GM21576 (cell line): ENCODE measurements around the gene GNG12.

ENCODE experiments used
- ATAC-seq: cut with Tn5 transposase; IDR thresholded peaks from one replicate; pipeline ENCODE4 v1.9.1; 2021; ENCODE audit warnings: mild to moderate bottlenecking, moderate library complexity; ENCODE audit not compliant: unreplicated experiment

The GNG12 gene

GRCh38 chr1:67788238-67788790 lies 45.0 kb downstream of the GNG12 start:
- ATAC-seq = no peak

DNA sequence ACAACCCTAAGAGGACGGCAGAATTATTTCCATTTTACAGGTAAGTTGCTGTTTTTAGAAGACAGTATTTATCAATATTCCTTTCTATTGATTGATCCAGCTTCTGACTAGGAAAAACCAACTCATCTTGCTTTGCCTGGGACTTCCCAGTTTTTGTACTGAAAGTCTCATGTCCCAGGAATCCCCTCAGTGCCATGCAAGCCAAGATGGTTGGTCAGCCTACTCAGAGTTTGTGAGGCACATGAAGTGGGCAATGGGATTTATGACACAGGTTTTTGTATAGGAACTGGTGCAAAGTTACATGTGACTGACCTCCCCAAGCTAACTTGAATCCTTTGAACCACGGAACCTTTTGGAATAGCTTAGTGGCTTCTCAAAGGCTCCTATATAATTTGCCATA lies 45.5 kb downstream of the GNG12 start:
- ATAC-seq = no peak

DNA sequence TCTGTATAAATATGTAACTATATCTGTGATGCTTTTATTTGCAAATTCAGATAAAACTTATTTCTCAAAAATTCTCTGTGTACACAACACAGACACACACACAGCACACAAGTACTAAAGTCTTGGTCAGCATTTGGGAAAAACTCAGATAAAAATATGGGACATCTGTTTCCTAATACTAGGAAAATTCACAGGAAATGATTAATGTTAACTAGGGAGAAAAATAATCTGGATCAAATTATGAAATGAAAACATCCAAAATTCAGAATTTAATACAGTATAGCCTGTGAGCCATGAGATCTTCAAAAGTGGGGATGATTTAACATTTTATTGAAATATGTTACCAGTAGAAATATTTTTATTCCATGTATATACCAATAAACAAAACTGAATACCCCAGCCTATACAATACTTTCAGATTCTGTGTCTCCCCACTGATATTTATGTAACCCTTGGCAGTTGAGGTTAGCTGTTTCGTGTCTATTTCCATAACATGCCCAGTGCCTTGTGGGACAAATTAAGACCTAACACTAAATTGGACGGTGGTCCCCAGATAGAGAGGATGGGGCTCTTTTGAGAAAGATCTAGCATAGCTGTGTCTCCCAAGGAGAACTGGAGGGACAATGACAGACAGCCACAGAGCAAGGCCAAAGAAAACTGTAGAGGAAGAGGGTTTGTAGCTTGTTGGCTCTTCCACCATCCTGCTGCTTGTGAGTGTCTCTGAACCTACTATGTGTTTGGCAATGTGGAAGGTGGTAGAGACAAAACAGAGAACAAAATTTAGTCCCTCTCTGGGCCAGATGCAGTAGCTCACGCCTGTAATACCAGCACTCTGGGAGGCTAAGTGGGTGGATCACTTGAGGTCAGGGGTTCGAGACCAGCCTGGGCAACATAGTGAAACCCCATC lies 47.2 kb downstream of the GNG12 start:
- ATAC-seq = no peak

DNA sequence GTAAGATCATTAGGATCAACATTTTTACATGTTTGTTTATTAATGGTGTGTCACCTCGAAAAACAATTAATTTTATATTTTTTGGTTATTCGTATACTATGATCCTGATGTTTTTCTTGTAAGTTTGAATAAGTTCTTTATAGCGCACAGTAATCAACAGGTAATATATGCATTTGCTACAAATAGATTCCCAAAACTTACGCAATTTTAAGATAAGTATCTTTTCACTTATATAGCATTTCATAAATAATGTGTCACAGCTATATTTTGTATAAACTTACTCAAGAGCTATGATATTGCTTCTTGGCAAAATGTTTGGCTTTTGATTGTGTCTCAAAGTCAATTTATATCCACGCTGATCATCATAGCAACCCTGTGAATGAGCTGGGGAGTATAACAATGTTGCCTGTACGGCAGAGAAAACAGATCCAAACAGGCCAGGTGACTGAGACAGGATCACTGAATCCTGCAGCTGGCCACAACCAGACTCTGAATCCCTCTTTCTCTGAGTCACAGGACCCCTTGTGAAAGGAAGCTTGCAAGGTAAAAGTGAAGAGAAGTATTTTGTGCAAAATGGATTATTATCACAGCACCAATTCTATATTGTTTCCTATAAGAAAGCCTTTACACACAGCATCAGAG lies 48.6 kb downstream of the GNG12 start:
- no peak for ATAC-seq

GRCh38 chr1:67780637-67781036 lies 52.6 kb downstream of the GNG12 start:
- ATAC-seq = no peak

DNA sequence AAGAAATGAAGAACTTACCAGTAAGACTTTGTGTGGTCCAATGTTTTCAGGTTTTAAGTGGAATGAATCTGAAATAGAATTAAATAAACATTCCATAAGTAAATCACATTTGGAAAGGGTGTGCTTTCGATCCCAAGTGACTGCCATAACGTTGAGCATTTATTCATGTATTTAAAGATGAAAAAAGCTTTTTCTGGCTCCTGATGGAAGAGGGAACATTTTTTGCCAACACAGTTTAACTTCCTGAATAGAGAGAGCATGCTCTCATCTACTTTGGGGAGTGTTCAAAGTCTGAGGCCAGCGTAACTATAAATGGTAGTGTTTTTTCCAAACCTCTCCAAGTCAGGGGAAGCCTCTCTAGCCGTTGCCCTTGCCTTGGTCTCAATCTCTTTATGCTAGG lies 55.8 kb downstream of the GNG12 start:
- ATAC-seq = no peak

- no peak for ATAC-seq
Measured at GRCh38 chr1:67777016-67777415, 56.3 kb downstream of the GNG12 start.

- no peak for ATAC-seq
Measured at GRCh38 chr1:67773462-67773861, 59.8 kb downstream of the GNG12 start.

GRCh38 chr1:67771749-67772148 lies 61.5 kb downstream of the GNG12 start:
- ATAC-seq = no peak

DNA sequence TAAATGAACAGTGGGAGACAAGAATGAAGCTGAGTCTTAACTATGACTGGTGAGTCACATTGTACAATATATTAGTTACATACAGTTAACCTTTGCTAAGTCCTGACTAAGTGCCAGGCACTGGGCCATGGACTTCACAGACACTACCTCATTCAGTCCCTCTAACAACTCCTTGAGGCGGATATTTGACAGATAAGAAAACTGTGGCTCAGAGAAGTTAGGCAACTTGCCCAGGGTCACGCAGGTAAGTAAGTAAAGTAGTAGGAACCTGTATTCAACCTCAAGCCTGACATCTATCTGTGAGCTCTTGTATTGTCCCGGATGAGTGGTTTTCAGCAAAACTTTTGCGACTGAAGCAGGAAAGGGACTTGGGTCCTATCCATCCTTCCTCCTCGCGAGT lies 62.1 kb downstream of the GNG12 start:
- ATAC-seq = no peak

DNA sequence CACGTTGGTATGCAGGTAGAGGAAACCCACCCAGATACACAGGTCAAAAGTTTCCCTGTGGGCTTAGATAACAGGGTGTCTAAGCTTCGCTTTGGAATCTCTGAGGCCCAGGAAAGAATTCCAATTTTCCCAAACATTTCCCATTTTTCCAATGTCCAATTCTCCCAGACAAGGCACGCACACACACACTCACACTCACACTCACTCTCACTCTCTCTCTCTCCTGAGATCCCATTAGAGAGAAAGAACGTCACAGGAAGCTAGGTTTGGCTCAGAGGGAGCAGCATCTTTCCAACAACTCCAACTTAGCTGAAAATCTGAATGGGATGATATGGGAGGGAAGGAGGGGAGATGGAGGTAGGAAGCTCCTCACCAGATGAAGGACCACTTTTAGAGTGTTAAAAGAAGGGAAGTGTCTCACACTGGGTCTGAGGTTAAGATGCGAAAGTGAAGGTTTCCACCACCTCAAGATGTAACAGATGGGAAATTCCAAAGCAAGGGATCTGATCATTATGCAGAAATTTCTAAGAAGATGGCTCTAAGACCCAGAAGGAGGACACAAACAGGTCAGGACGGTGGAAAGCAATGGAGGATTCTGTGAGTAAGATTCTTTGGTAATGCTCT lies 63.5 kb downstream of the GNG12 start:
- no peak for ATAC-seq

- ATAC-seq = no peak
Measured at GRCh38 chr1:67768480-67768879, 64.8 kb downstream of the GNG12 start.

DNA sequence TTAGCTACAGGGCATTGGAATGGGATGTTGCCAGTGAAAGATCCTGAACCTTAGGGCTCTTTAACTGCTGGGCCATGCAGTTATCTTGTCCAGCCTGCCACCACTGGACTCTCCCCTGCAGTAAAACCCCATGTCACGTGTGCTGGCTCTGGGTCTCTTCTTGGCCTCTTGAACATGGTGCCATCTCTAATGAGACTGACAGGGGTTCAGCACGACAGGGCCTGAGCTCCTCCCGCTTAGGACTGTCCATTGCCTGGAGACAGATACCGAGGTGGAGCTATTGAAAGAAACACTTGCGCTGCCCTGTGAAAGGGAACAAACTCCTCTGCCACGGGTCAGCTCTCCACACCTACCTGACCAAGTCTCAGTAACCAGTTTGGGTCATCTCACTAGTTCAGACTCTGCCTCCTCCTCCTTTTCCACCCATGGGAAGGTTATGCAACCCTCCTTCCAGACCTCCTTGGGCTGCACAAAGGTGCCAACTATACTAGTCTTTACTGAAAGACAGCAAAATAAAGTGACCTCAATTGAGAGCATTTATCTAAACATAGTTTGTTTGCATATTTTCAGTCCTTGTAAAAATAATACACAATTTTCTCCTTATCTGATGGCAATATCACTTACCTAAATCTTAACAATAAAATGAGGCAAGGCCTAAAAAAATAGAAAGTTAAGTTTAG lies 66.0 kb downstream of the GNG12 start:
- ATAC-seq = no peak

- no peak for ATAC-seq
Measured at GRCh38 chr1:67766141-67766978, 66.9 kb downstream of the GNG12 start.

GRCh38 chr1:67764633-67765032 lies 68.6 kb downstream of the GNG12 start:
- no peak for ATAC-seq

- no peak for ATAC-seq
Measured at GRCh38 chr1:67761730-67762129, 71.5 kb downstream of the GNG12 start.

DNA sequence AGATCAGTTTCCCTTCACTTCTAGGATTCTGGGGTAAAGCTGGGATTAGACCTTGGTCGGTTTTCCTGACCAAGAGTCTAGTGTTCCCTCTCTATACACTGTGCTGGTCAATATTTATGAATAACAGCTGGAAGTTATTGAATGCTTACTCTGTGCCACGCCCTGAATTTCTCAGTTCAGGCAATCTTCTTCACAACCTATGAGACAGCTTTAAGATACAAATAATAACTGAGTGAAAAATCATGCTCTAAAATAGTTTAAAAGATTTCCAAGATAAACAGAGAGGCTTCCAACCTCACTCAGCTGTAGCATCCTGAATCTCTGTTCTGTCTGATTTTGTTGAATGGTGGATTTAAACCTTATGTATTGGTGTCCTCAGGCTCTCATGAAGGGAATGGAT lies 72.2 kb downstream of the GNG12 start:
- no peak for ATAC-seq

- ATAC-seq = peak; percentile 100
Measured at GRCh38 chr1:67760030-67760821, 73.0 kb downstream of the GNG12 start.

DNA sequence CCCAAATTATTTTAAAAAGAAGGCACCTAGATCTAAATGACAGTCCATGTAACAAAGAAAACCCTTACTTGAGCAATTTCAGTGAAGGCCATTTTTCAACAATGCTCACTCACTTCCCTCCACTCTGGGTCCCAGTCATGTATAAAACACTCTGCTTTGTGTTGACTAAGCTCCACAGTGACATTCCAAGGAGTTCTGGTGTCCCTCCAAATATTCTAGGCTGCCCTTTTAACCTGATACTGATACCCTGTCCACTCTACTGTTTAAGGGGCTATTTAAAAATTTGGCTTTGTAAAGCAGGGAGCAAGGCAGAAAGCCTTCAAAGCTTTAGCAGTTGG lies 73.6 kb downstream of the GNG12 start:
- ATAC-seq = peak; percentile 18
